ENCODE results near the gene MAN1A1. TPM values are rescaled to one million over a fixed set of nuclear protein-coding genes. Genes with fewer than 3 reads are reported as not detected.
"Not testable (repeated sequence)": the region's sequence is repeated elsewhere in the genome, so short reads cannot be mapped to it uniquely, and the experiment has no call there.

The MAN1A1 gene
- polyA plus RNA-seq, 3 donors = 74.2 to 85.6 (median 82.0) TPM

DNA sequence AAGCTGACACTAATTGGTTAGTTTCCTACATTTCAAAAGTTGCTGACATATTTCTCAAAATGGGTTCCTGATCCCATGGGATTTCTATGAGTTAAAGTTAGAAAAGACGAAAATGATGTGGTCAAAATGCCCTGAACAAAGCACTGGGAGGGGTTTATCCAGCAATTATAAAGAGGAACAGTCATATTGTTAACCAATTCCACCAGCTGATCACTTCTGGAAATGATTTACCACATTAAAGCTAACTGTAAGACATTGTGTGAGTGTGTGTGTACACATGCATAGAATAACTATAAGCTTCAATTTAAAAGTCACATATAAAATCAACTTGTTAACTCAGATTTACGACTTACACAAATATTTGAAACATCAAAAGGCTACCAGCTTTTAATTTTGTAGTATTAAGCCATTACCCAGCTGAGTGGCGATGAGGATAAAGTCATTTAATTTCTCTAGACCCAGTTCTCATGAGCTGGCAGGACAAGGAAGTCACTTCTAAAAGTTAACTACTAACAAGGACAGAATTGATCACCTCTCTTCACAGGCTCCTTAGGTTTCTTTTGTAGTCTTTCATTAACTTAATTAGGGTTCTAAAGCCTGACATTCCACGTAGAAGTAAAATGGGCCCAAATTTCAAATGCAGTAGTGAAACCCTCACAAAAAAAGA is 40.4 kb downstream of the MAN1A1 start:
- DNase-seq = peak; percentile 42

DNA sequence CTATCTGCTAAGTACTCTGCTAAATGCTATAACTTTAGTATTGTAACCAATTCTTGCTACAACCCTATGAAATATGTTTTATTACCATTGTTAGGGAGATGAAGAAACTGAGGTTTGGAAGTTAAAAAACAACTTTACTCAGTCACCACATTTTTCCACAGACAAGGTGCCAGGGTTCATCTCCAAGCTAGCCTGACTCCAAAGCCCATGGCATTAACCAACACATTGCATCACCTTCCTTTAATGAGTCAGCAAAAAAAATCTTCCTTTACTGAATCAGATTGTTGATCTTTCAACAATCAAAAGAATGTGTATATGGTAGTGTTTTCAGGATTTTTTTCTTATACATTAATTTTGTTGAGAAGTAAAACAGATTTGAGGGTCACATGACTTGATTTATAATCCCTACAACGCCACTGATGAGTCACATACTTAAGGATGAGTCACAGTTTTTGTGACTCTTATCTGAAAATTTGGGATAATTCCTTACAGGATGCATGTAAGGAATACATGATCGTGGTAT is 41.5 kb downstream of the MAN1A1 start:
- DNase-seq = no peak

DNA sequence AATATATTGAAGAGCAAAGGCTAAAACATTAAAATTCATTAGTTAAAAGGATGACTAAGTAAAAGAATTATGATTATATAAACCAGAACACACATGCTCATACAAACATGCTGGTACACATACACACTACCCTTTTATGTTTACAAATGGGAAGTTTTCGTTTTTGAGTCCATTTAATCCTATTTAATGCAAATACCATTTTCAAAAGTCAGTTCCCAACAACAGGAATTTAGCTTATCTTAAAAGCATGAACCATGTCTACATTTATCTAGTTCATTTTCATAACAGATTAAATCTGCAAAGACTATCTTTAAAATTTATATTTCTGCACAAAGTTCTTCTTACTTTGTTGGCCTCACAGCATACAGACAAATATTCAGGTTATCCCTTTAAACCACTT is 42.5 kb downstream of the MAN1A1 start:
- no peak for DNase-seq

- no peak for DNase-seq
Measured at GRCh38 chr6:119306396-119306968, 43.1 kb downstream of the MAN1A1 start.

DNA sequence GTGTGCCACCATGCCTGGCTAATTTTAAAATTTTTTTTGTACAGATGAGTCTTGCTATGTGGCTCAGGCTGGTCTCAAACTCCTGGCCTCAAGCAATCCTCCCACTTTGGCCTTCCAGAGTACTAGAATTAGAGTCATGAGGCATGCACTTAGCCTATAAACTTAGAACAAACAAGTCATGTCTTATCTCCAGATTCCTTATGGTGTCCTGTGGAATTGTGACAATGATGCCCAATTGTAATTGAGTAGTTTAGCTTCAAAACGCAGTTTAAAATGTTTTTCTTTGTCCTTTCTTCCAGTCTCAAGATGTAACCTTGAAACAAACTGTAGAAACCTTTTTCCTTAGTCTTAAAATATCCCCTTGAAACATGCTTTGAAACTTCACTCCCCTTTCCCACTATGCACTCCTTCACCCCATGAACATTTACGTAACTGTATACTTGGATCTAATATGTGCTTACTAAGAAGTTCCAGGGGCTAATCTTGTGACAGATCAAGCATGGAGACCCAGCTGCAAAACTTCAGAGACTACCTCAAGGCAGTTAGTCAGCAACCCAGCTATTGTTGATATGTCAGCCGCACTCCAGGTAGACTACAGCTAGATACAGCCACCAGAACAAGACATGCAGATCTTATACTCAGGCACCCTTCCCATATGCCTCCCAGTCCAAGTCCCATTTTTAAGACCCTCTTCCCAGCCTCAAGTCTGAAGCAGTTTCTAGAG is 46.2 kb downstream of the MAN1A1 start:
- no peak for DNase-seq

GRCh38 chr6:119301429-119301828 is 48.1 kb downstream of the MAN1A1 start:
- no peak for DNase-seq

DNA sequence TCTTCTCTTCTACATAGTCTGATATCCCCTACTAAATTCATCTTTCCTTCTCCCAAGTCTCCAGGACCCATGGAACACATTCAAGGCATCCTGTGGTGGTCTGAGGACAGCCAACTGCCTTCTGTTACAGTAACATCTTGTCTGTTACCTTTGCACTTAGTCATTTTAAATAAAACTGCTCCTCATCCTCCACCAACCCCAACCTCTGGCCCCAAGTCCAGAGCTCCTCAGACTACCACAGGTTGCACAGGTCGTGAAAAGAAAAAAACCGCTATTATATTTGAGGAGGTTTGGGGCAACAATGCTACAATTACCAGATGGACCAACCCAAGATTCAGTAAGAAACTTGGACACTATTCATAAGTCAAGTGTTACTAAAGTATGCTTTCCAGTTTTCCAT is 49.9 kb downstream of the MAN1A1 start:
- no peak for DNase-seq

GRCh38 chr6:119297049-119297448 is 52.5 kb downstream of the MAN1A1 start:
- DNase-seq = no peak

- DNase-seq = no peak
Measured at GRCh38 chr6:119296036-119297035, 53.2 kb downstream of the MAN1A1 start.

- no peak for DNase-seq
Measured at GRCh38 chr6:119294984-119295383, 54.6 kb downstream of the MAN1A1 start.

DNA sequence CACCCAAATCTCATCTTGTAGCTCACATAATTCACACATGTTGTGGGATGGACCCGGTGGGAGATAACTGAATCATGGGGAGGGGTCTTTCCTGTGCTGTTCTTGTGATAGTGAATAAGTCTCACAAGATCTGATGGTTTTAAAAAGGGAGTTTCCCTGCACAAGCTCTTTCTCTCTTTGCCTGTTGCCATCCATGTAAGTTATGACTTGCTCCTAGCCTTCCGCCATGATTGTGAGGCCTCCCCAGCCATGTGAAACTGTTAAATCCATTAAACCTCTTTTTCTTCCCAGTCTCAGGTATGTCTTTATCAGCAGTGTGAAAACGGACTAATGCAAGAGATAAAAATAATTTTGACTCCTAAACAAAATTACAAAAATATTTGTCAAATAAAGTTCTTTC is 58.5 kb downstream of the MAN1A1 start:
- not testable (repeated sequence) for DNase-seq

DNA sequence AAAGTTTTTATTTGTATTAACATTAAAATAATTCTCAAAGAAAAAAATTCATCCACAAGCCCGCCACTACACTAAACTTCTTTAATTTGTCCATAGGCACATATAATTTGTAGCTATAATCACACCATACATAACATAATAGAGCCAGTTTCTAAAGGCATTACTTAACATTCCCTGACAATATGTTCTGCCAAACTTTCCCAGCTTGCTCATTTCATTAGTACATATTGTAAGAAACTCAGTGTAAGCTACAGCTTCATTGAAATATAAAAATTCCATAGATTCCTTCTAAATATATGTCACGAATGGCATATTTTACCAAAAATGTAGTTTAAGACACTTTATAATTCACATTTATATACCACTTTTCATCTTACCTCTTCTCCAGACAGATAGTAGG is 59.3 kb downstream of the MAN1A1 start:
- no peak for DNase-seq

DNA sequence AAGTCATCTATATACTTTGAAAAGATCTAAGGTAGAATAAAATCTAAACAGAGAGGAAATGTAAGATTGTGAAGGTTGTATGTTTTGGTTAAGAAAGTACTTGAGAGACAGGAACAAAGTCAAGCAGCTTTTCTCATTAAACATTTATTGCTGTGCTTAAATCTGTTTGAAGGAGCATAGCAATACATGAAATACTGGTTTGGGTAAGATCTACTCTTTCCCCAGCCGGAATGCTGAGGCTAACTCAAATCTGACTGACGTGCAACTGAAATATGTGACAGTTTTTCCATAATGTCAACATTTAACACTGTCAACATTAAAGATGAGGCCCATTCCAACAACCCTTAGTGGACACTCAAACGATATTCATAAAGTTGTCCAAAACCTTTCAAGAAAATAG is 59.9 kb downstream of the MAN1A1 start:
- no peak for DNase-seq

DNA sequence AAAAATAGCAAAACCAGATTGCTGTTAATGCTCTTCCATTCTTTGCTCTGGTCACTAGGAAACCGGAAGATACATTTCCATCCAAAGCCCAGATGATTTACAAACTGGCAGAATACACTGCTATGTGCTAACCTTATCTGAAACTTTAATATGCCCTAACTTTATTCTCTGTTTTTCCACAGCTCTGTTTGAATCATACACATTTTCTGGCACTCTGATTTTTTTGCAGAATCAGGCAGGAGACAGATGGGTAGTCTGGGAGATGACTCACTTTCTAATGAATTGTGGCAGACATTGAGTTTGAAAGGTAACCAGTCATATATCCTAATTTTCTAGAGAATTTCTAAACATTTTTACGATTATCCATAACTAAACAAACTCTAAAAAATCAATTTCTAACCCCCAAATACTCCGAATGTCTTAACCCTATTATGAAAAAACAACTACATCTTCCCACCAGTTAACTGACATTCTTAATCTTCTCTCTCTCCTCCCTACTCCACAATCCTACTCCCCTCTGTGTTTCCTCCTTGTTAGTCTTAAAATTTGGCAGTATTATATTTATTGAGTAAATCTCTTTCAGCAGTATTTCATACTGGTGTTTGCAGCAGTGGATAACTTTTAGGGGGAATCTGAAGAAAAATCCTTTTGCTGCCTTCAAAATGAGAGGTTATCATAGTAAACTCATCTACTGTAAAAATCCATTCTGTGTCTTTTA is 63.5 kb downstream of the MAN1A1 start:
- DNase-seq = no peak

DNA sequence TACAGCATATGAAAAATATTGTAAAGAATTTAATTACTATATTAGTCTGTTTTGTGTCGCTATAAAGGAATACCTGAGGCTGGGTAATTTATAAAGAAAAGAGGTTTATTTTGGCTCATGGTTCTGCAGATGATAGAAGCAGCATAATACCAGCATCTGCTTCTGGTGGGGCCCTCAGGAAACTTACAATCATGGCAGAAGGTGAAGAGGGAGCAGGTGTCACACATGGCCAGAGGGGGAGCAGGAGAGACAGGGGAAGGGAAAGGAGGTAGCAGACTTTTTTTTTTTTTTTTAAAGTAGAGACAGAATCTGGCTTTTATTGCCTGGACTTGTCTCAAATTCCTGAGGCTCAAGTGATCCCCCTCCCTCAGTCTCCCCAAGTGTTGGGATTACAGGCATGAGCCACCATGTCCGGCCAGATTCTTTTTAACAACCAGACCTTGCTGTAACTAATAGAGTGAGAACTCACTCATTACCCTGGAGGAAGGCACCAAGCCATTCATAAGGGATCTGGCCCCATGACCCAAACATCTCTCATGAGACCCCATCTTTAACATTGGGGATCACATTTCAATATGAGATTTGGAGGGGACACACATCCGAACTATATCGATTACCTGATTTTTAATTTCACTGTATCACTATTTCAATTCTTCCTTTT is 64.6 kb downstream of the MAN1A1 start:
- no peak for DNase-seq

DNA sequence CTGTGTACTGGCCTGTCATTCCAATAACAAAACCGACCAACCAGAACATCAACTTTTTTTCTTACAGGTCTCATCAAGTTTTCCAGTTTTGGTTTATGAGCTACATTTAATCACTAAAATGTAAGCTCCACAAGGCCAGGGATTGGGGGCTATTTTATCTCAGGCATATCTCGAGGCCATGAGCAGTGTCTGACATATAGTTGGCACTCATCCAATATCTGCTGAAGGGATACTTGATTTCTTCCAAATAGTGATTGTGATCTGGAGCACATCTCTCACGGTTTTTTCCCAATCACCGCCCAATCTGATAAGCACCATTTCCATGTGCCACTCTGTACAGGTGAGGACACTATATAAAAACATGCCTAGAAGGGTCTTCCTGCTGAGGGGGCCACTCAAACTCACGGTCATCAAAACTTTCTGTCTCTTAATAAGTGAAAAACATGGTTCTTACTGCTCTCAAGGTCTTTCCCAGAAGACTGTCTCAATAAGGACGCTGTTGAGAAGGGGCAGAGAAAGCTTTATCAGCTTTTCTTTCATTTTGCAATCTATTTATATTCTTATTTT is 65.5 kb downstream of the MAN1A1 start:
- DNase-seq = no peak

GRCh38 chr6:119283214-119283613 is 66.3 kb downstream of the MAN1A1 start:
- no peak for DNase-seq

- DNase-seq = no peak
Measured at GRCh38 chr6:119280668-119281067, 68.9 kb downstream of the MAN1A1 start.

GRCh38 chr6:119280080-119280479 is 69.5 kb downstream of the MAN1A1 start:
- no peak for DNase-seq

DNA sequence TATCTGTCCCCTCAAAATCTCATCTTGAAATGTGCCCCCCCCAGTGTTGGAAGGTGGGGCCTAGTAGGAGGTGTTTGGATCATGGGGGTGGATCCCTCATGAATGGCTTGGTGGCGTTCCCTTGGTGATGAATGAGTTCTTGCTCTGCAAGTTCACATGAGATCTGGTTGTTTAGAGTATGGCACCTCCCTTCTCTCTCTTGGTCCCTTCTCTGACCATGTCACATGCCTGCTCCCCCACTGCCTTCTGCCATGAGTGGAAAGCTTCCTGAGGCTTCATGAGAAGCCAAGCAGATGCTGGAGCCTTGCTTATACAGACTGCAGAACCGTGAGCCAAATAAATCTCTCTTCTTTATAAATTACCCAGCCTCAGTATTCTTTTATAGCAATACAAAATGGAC is 70.9 kb downstream of the MAN1A1 start:
- no peak for DNase-seq

All from renal pelvis (tissue), 4 donors.